ENCODE measurements around the gene GNB1L.

GNB1L gene

DNA sequence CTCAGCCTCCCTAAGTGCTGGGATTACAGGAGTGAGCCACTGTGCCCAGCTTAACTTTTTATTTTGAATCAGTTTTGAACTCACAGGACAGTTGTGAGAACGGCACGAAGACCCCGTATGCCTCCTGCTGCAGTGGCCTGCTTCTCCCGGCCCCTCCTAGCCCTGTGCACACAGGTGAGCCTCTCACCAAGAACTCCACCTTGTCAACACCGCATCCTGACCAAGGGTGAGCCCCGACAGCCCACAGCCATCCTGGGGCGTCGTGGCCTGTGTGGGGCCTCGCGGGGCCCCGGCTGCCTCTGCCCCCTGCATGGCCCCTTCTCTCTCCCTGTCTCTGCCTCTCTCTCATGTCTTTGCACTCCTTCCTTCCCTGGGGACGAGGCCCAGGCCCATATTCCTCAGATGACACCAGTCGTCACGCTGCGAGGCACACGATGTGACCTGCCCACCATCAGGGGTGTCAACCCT lies 38.8 kb downstream of the GNB1L start:
- 94% methylated on average over 16 of the region's 16 CpGs for WGBS, 2 experiments
- Histone ChIP-seq H3K27ac (ENCODE audit: insufficient read depth, low read depth, low read length, poor library complexity, severe bottlenecking) (no peak overlapping the region), H3K9me3 (ENCODE audit: control insufficient read depth, low read length) (no peaks in the 10 kb centered on the region)

GRCh38 chr22:19815093-19815822 lies 39.4 kb downstream of the GNB1L start:
- Histone ChIP-seq H3K36me3 (ENCODE audit: control insufficient read depth, insufficient read depth, low read length) (no peaks in the 10 kb centered on the region), H3K27me3 (ENCODE audit: control insufficient read depth, insufficient read depth, low read length, poor library complexity, severe bottlenecking) (no peaks in the 10 kb centered on the region), H3K4me3 (ENCODE audit: insufficient read depth, low read depth, low read length) (no peak overlapping the region), H3K9me3 (ENCODE audit: control insufficient read depth, low read length) (no peaks in the 10 kb centered on the region), H3K4me1 (ENCODE audit: control insufficient read depth, insufficient read depth, low read length) (peaks cover 16% of the 10 kb centered on the region), H3K27ac (ENCODE audit: insufficient read depth, low read depth, low read length, poor library complexity, severe bottlenecking) (no peak overlapping the region)
- WGBS, 2 experiments = 95% methylated on average over 18 of the region's 18 CpGs

More for the DNA sequence above, 38.8 kb downstream of the GNB1L start:
- peaks cover 12% of the 10 kb centered on the region for H3K4me1 ChIP-seq (ENCODE audit: control insufficient read depth, insufficient read depth, low read length)
- no peaks in the 10 kb centered on the region for H3K36me3 ChIP-seq (ENCODE audit: control insufficient read depth, insufficient read depth, low read length)
- H3K4me3 ChIP-seq (ENCODE audit: insufficient read depth, low read depth, low read length) = no peak overlapping the region
- H3K27me3 ChIP-seq (ENCODE audit: control insufficient read depth, insufficient read depth, low read length, poor library complexity, severe bottlenecking) = no peaks in the 10 kb centered on the region

- 88 to 94% methylated on average over 5 of the region's 5 CpGs for WGBS, 2 experiments
- no peak overlapping the region for H3K4me3 ChIP-seq (ENCODE audit: insufficient read depth, low read depth, low read length)
Measured at GRCh38 chr22:19814428-19814827, 40.2 kb downstream of the GNB1L start.

GRCh38 chr22:19812910-19813309 lies 41.8 kb downstream of the GNB1L start:
- no peaks in the 10 kb centered on the region for H3K27me3 ChIP-seq (ENCODE audit: control insufficient read depth, insufficient read depth, low read length, poor library complexity, severe bottlenecking)
- 95 to 97% methylated on average over 11 of the region's 11 CpGs for WGBS, 2 experiments
- peaks cover 8% of the 10 kb centered on the region for H3K4me1 ChIP-seq (ENCODE audit: control insufficient read depth, insufficient read depth, low read length)
- no peaks in the 10 kb centered on the region for H3K36me3 ChIP-seq (ENCODE audit: control insufficient read depth, insufficient read depth, low read length)
- no peaks in the 10 kb centered on the region for H3K9me3 ChIP-seq (ENCODE audit: control insufficient read depth, low read length)
- no peak overlapping the region for H3K4me3 ChIP-seq (ENCODE audit: insufficient read depth, low read depth, low read length)
- H3K27ac ChIP-seq (ENCODE audit: insufficient read depth, low read depth, low read length, poor library complexity, severe bottlenecking) = no peak overlapping the region

More at GRCh38 chr22:19814428-19814827, 40.2 kb downstream of the GNB1L start:
- H3K27me3 ChIP-seq (ENCODE audit: control insufficient read depth, insufficient read depth, low read length, poor library complexity, severe bottlenecking) = no peaks in the 10 kb centered on the region
- no peaks in the 10 kb centered on the region for H3K36me3 ChIP-seq (ENCODE audit: control insufficient read depth, insufficient read depth, low read length)
- no peak overlapping the region for H3K27ac ChIP-seq (ENCODE audit: insufficient read depth, low read depth, low read length, poor library complexity, severe bottlenecking)
- peaks cover 16% of the 10 kb centered on the region for H3K4me1 ChIP-seq (ENCODE audit: control insufficient read depth, insufficient read depth, low read length)
- H3K9me3 ChIP-seq (ENCODE audit: control insufficient read depth, low read length) = no peaks in the 10 kb centered on the region

GRCh38 chr22:19811811-19812771 lies 42.6 kb downstream of the GNB1L start:
- Histone ChIP-seq H3K36me3 (ENCODE audit: control insufficient read depth, insufficient read depth, low read length) (no peaks in the 10 kb centered on the region), H3K9me3 (ENCODE audit: control insufficient read depth, low read length) (no peaks in the 10 kb centered on the region), H3K4me3 (ENCODE audit: insufficient read depth, low read depth, low read length) (no peak overlapping the region), H3K27me3 (ENCODE audit: control insufficient read depth, insufficient read depth, low read length, poor library complexity, severe bottlenecking) (no peaks in the 10 kb centered on the region), H3K27ac (ENCODE audit: insufficient read depth, low read depth, low read length, poor library complexity, severe bottlenecking) (no peak overlapping the region), H3K4me1 (ENCODE audit: control insufficient read depth, insufficient read depth, low read length) (peaks cover 8% of the 10 kb centered on the region)
- WGBS, 2 experiments = 92 to 96% methylated on average over 36 of the region's 36 CpGs

DNA sequence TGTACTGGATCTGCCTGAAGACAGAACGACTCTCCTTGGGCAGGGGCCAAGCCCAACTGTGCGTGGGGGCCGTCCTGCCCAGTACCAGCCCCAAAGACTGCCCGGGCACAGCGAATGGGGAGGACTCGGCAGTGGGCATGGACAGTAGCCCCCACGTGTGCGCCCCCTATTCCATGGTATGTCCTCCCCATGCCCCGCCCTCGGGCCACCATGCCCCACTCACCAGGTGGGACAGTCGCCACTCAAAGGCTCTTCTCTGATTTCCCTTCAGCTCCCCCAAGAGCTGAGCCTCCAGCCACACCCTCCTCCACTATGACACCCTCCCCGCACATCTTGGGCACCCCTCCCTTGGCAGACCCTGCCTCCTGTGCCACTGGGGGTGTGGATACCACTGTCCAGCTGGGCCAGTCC lies 43.5 kb downstream of the GNB1L start:
- Histone ChIP-seq H3K4me1 (ENCODE audit: control insufficient read depth, insufficient read depth, low read length) (peaks cover 8% of the 10 kb centered on the region), H3K4me3 (ENCODE audit: insufficient read depth, low read depth, low read length) (no peak overlapping the region), H3K27ac (ENCODE audit: insufficient read depth, low read depth, low read length, poor library complexity, severe bottlenecking) (no peak overlapping the region), H3K36me3 (ENCODE audit: control insufficient read depth, insufficient read depth, low read length) (no peaks in the 10 kb centered on the region), H3K27me3 (ENCODE audit: control insufficient read depth, insufficient read depth, low read length, poor library complexity, severe bottlenecking) (no peaks in the 10 kb centered on the region), H3K9me3 (ENCODE audit: control insufficient read depth, low read length) (no peaks in the 10 kb centered on the region)
- WGBS, 2 experiments = 94 to 95% methylated on average over 12 of the region's 12 CpGs

DNA sequence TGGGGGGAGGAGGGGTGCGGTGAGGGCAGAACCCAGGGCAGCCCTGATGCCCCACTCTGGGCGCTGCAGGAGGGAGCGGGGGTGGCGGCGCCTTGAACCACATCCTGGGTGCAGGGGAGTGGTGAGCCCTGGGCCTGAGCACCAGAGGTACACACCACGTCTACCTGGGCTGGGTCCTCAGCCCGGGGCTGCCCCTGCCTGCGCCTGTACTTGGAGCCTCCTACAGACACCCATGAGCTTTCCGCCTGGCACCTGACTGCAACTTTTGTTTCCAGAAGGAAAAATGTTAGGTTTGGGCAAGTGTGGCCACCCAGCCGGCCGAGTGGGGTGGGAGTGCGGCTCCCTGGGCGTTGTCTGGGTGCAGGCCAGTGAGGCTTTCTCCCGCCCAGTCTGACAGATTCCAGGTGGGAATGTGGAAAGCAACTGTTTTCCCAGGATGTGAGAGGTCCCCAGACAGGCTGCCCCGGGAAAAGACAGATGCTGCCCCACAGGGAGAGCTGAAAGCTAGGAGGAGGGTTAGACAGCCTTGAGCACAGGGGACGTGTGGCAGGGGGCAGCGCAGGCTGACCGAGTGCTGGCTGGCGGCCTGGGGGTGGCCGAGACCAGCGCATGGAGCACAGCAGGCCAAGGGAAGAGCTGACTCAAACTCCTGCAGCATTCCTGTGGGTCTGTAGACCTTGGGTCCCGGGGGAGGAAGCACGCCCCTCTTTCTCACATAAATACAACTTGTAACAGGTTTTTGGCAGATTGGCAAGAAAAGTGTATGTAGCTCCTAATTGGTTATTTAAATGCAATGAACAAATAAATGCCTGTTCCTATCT lies 44.1 kb downstream of the GNB1L start:
- Histone ChIP-seq H3K27me3 (ENCODE audit: control insufficient read depth, insufficient read depth, low read length, poor library complexity, severe bottlenecking) (no peaks in the 10 kb centered on the region), H3K36me3 (ENCODE audit: control insufficient read depth, insufficient read depth, low read length) (no peaks in the 10 kb centered on the region), H3K9me3 (ENCODE audit: control insufficient read depth, low read length) (no peaks in the 10 kb centered on the region), H3K27ac (ENCODE audit: insufficient read depth, low read depth, low read length, poor library complexity, severe bottlenecking) (no peak overlapping the region), H3K4me1 (ENCODE audit: control insufficient read depth, insufficient read depth, low read length) (peaks cover 8% of the 10 kb centered on the region), H3K4me3 (ENCODE audit: insufficient read depth, low read depth, low read length) (no peak overlapping the region)
- WGBS, 2 experiments = 86 to 88% methylated on average over 23 of the region's 23 CpGs

GRCh38 chr22:19809741-19810140 lies 44.9 kb downstream of the GNB1L start:
- no peak overlapping the region for H3K4me3 ChIP-seq (ENCODE audit: insufficient read depth, low read depth, low read length)
- H3K4me1 ChIP-seq (ENCODE audit: control insufficient read depth, insufficient read depth, low read length) = peaks cover 8% of the 10 kb centered on the region
- H3K9me3 ChIP-seq (ENCODE audit: control insufficient read depth, low read length) = no peaks in the 10 kb centered on the region
- no peaks in the 10 kb centered on the region for H3K27me3 ChIP-seq (ENCODE audit: control insufficient read depth, insufficient read depth, low read length, poor library complexity, severe bottlenecking)
- no peak overlapping the region for H3K27ac ChIP-seq (ENCODE audit: insufficient read depth, low read depth, low read length, poor library complexity, severe bottlenecking)
- H3K36me3 ChIP-seq (ENCODE audit: control insufficient read depth, insufficient read depth, low read length) = no peaks in the 10 kb centered on the region
- WGBS, 2 experiments = 90 to 96% methylated on average over 3 of the region's 3 CpGs

DNA sequence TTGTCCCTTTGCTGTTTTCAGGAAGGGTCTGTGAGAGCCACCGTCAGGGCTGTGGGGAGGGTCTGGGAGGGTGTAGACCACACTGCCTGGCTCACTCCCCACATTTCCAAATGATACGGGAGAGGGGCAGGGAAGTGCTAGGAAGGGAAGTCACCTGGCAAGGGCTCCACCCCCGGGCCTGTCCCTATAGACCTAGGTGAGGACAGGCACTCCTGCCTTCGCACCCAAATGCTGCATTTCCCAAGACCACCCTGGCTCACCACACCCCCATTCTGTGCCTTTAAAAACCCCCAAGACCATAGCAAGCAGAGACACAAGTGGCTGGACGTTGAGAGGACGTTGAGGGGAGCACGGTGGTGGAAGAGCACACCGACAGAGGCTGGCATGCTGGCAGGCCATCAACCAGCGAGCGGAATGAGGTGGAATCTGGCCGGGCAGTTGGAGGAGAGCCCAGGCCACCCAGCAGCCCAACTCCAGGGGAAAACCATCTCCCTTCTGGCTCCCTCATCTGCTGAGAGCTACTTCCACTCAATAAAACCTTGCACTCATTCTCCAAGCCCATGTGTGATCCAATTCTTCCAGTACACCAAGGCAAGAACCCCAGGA lies 45.7 kb downstream of the GNB1L start:
- Histone ChIP-seq H3K4me1 (ENCODE audit: control insufficient read depth, insufficient read depth, low read length) (peaks cover 8% of the 10 kb centered on the region), H3K9me3 (ENCODE audit: control insufficient read depth, low read length) (no peaks in the 10 kb centered on the region), H3K27ac (ENCODE audit: insufficient read depth, low read depth, low read length, poor library complexity, severe bottlenecking) (no peak overlapping the region), H3K4me3 (ENCODE audit: insufficient read depth, low read depth, low read length) (no peak overlapping the region), H3K27me3 (ENCODE audit: control insufficient read depth, insufficient read depth, low read length, poor library complexity, severe bottlenecking) (no peaks in the 10 kb centered on the region), H3K36me3 (ENCODE audit: control insufficient read depth, insufficient read depth, low read length) (no peaks in the 10 kb centered on the region)
- WGBS, 2 experiments = 92 to 93% methylated on average over 11 of the region's 11 CpGs

All from ectodermal cell (in vitro differentiated cells).